ENCODE data around the gene PMM1.

PMM1 gene

GRCh38 chr22:41619979-41620588 is 30.4 kb upstream of the PMM1 start:
- ATAC-seq (ENCODE audit: low read depth) = peak; percentile 56
- peak overlapping the region; percentile 59 for H3K4me3 ChIP-seq (ENCODE audit: severe bottlenecking)
- no peaks in the 10 kb centered on the region for H3K9me3 ChIP-seq (ENCODE audit: severe bottlenecking)
- peak overlapping the region; percentile 80 for H3K27ac ChIP-seq (ENCODE audit: poor library complexity, severe bottlenecking)
- peaks cover 37% of the 10 kb centered on the region for H3K36me3 ChIP-seq (ENCODE audit: low read depth)
- peaks cover 13% of the 10 kb centered on the region for H3K4me1 ChIP-seq (ENCODE audit: insufficient read depth, poor library complexity, severe bottlenecking)
- DNase-seq (ENCODE audit: low spot score) = no peak
- H3K27me3 ChIP-seq (ENCODE audit: insufficient read depth, poor library complexity, severe bottlenecking) = no peaks in the 10 kb centered on the region
- no peak for TF ChIP-seq CTCF (IDR thresholded peaks at IDR 0.05; ENCODE audit: poor library complexity, severe bottlenecking)

GRCh38 chr22:41613456-41613855 is 23.8 kb upstream of the PMM1 start:
- no peak for TF ChIP-seq CTCF (IDR thresholded peaks at IDR 0.05; ENCODE audit: poor library complexity, severe bottlenecking)

GRCh38 chr22:41612603-41613306 is 23.1 kb upstream of the PMM1 start:
- DNase-seq (ENCODE audit: low spot score) = no peak
- no peaks in the 10 kb centered on the region for H3K27me3 ChIP-seq (ENCODE audit: insufficient read depth, poor library complexity, severe bottlenecking)
- no peak for TF ChIP-seq CTCF (IDR thresholded peaks at IDR 0.05; ENCODE audit: poor library complexity, severe bottlenecking)
- no peak overlapping the region for H3K27ac ChIP-seq (ENCODE audit: poor library complexity, severe bottlenecking)
- H3K36me3 ChIP-seq (ENCODE audit: low read depth) = peaks cover 24% of the 10 kb centered on the region
- H3K9me3 ChIP-seq (ENCODE audit: severe bottlenecking) = no peaks in the 10 kb centered on the region
- no peak for ATAC-seq (ENCODE audit: low read depth)
- no peak overlapping the region for H3K4me3 ChIP-seq (ENCODE audit: severe bottlenecking)
- no peaks in the 10 kb centered on the region for H3K4me1 ChIP-seq (ENCODE audit: insufficient read depth, poor library complexity, severe bottlenecking)

More at GRCh38 chr22:41613456-41613855, 23.8 kb upstream of the PMM1 start:
- ATAC-seq (ENCODE audit: low read depth) (no peak), DNase-seq (ENCODE audit: low spot score) (no peak)
- Histone ChIP-seq H3K4me3 (ENCODE audit: severe bottlenecking) (no peak overlapping the region), H3K4me1 (ENCODE audit: insufficient read depth, poor library complexity, severe bottlenecking) (no peaks in the 10 kb centered on the region), H3K27me3 (ENCODE audit: insufficient read depth, poor library complexity, severe bottlenecking) (no peaks in the 10 kb centered on the region), H3K27ac (ENCODE audit: poor library complexity, severe bottlenecking) (no peak overlapping the region), H3K9me3 (ENCODE audit: severe bottlenecking) (no peaks in the 10 kb centered on the region), H3K36me3 (ENCODE audit: low read depth) (peaks cover 19% of the 10 kb centered on the region)

GRCh38 chr22:41608386-41608785 is 18.7 kb upstream of the PMM1 start:
- Histone ChIP-seq H3K27me3 (ENCODE audit: insufficient read depth, poor library complexity, severe bottlenecking) (no peaks in the 10 kb centered on the region), H3K27ac (ENCODE audit: poor library complexity, severe bottlenecking) (no peak overlapping the region), H3K36me3 (ENCODE audit: low read depth) (peaks cover 51% of the 10 kb centered on the region), H3K4me1 (ENCODE audit: insufficient read depth, poor library complexity, severe bottlenecking) (no peaks in the 10 kb centered on the region), H3K4me3 (ENCODE audit: severe bottlenecking) (no peak overlapping the region), H3K9me3 (ENCODE audit: severe bottlenecking) (no peaks in the 10 kb centered on the region)
- ATAC-seq (ENCODE audit: low read depth) (no peak), DNase-seq (ENCODE audit: low spot score) (no peak)
- TF ChIP-seq CTCF (IDR thresholded peaks at IDR 0.05; ENCODE audit: poor library complexity, severe bottlenecking) = no peak

- H3K36me3 ChIP-seq (ENCODE audit: low read depth) = peaks cover 76% of the 10 kb centered on the region
- peaks cover 11% of the 10 kb centered on the region for H3K4me1 ChIP-seq (ENCODE audit: insufficient read depth, poor library complexity, severe bottlenecking)
- no peak overlapping the region for H3K27ac ChIP-seq (ENCODE audit: poor library complexity, severe bottlenecking)
- no peaks in the 10 kb centered on the region for H3K27me3 ChIP-seq (ENCODE audit: insufficient read depth, poor library complexity, severe bottlenecking)
- no peaks in the 10 kb centered on the region for H3K9me3 ChIP-seq (ENCODE audit: severe bottlenecking)
- no peak for TF ChIP-seq CTCF (IDR thresholded peaks at IDR 0.05; ENCODE audit: poor library complexity, severe bottlenecking)
- H3K4me3 ChIP-seq (ENCODE audit: severe bottlenecking) = no peak overlapping the region
- no peak for DNase-seq (ENCODE audit: low spot score)
- ATAC-seq (ENCODE audit: low read depth) = no peak
Measured at GRCh38 chr22:41603873-41604332, 14.3 kb upstream of the PMM1 start.
